ENCODE measurements around the gene CPN1.
"Not testable (repeated sequence)": the region's sequence is repeated elsewhere in the genome, so short reads cannot be mapped to it uniquely, and the experiment has no call there.

The CPN1 gene

GRCh38 chr10:100081075-100082001 lies at the start of gene CPN1:
Gene CPN1, minus strand, starts transcription at chr10:100081869. Its CDS starts 244 bp downstream, at chr10:100081625.
- no peak for DNase-seq

- DNase-seq, result no peak
Observed at GRCh38 chr10:100130831-100131230, 49.2 kb upstream of the CPN1 start.

- DNase-seq, result no peak
Observed at GRCh38 chr10:100129424-100129823, 47.8 kb upstream of the CPN1 start.

- DNase-seq, result peak; percentile 14
Observed at GRCh38 chr10:100128951-100129350, 47.3 kb upstream of the CPN1 start.

GRCh38 chr10:100125335-100125734 lies 43.7 kb upstream of the CPN1 start:
- not testable (repeated sequence) for DNase-seq

DNA sequence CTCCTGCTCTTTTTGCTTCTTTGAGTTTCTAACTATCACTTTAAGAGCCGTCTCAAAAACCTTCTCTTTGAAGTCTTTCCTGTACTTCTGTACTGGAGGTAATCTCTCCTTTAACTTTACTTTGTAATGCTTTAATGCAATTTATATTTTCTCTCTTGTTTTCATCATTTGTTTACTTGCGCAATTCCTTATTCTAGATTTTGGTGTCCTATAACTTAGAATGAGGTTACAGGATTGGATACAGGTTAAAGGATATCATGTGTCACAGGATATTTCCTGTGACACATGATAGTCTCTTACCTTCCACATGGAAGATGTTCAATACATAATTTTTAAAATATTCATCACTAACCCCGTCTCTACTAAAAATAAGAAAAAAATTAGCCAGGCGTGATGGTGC lies 42.4 kb upstream of the CPN1 start:
- DNase-seq, result no peak

- no peak for DNase-seq
Observed at GRCh38 chr10:100122780-100123179, 41.1 kb upstream of the CPN1 start.

- no peak for DNase-seq
Observed at GRCh38 chr10:100120550-100120949, 38.9 kb upstream of the CPN1 start.

DNA sequence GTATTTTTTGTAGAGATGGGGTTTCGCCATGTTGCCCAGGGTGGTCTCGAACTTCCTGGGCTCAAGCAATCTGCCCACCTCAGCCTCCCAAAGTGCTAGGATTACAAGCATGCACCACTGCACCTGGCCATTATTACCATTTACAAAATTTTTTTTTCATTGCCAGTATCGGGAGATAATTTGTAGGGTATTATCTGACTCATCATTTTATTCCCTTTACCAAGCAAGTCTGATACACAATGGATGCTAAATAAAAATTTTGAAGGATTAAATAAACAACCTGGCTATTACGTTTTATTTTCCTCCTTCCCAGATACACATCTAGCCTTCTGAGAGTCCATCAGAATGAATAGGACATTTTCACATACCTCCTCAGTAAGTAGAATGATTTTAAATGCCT lies 38.1 kb upstream of the CPN1 start:
- DNase-seq, result no peak

DNA sequence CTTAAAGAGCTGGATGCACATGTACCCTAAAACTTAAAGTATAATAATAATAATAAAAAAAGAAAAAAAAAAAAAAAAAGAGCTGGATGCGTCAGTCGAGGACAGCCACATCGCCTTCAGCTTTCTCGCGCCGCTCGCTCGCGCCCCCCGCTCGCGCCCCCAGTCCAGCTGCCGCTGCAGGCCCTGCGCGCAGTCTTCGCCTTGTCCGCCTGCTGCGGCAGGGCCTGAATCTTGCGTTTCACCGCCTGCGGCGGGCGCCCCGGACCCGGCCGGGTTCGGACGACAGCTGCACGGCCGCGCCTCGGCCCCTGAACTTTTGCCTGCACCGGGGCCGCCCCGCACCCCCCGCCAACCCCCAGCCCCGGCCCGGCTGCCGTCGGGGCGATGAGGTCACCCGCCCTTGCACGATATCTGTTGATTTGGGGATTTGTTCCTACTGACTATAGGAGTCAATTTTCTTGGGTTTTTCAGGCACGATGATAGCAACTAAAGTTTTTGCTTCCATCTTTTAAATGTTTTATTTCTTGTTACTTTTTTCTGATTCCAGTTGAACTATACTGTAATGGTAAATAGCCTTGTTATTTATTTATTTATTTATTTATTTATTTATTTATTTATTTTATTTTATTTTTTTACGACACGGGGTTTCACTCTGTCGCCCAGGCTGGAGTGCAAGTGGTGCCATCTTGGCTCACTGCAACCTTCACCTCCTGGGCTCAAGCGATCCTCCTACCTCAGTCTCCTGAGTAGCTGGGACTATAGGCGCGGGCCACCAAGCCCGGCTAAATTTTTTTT lies 33.5 kb upstream of the CPN1 start:
- DNase-seq, result no peak

GRCh38 chr10:100114460-100114859 lies 32.8 kb upstream of the CPN1 start:
- no peak for DNase-seq

DNA sequence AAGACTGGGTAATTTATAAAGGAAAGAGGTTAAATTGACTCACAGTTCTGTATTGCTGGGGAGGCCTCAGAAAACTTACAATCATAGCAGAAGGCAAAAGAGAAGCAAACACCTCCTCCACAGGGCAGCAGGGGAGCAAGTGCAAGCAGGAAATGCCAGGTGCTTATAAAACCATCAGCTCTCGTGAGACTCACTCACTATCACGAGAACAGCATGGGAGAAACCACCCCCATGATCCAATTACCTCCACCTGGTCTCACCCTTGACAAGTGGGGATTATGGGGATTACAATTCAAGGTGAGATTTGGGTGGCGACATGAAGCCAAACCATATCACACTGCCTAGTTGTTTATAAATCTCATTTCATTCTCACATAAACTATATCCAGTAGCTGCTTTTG lies 28.0 kb upstream of the CPN1 start:
- DNase-seq, result no peak

DNA sequence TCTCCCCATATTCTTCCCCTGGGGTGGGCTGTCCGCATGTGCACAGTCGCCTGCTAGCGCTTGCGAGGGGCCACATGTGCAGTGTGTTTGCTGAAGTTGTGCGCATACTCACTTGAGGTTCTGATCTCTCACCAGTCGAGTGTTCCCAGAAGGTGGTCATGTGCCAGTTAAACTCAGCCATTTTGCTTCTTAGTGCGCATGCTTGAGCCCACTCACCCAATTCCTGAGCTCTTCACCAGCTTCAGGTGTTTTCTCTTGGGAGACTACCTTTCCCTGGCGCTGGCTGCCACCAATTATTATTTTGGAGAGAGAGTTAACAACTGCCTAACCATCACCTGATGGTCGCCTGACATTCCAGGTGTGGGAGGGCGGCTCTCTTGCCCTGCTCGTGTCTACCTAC lies 25.2 kb upstream of the CPN1 start:
- no peak for DNase-seq

GRCh38 chr10:100104300-100104699 lies 22.6 kb upstream of the CPN1 start:
- DNase-seq, result no peak

- DNase-seq, result no peak
Observed at GRCh38 chr10:100103581-100103980, 21.9 kb upstream of the CPN1 start.

GRCh38 chr10:100101192-100102076 lies 19.8 kb upstream of the CPN1 start:
- DNase-seq, result peak; percentile 64

DNA sequence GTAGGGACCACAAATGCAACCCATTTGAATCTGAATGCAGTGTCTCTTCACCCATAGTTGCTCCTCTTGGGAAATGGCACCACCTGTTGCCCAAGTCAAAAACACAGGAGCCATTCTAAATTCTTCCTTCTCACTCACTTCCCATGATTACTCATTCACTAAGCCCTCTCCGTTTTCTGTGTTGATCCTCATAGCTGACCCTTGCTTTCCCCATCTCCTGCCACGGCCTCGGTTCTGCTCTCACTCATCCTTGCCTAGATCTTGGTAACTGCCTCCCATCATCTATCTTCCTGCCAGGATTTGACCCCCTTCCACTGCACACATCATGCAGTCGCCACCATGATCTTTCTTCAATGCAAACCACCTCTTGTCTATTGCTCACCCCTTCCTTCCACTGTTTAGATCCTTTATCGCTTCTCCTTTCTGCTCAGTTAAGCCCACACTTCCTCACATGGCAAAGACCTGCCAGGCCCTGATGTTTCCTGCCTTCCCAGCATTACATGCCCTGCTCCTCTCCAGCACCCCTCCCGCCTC lies 19.0 kb upstream of the CPN1 start:
- no peak for DNase-seq

- DNase-seq, result no peak
Observed at GRCh38 chr10:100089241-100089640, 7.6 kb upstream of the CPN1 start.

DNA sequence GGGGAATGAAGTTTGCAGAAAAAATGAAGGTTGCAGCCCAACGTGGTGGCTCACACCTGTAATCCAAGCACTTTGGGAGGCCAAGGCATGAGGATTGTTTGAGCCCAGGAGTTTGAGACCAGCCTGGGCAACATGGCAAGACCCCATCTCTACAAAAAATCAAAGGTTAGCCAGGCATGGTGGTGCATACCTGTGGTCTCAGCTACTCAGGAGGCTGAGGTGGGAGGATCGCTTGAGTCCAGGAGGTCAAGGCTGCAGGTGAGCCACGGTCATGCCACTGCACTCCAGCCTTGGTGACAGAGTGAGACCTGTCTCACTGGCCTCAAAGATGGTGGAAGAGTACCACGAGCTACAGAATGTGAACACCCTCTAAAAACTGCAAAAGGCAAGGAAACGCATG lies 5.0 kb upstream of the CPN1 start:
- not testable (repeated sequence) for DNase-seq

DNA sequence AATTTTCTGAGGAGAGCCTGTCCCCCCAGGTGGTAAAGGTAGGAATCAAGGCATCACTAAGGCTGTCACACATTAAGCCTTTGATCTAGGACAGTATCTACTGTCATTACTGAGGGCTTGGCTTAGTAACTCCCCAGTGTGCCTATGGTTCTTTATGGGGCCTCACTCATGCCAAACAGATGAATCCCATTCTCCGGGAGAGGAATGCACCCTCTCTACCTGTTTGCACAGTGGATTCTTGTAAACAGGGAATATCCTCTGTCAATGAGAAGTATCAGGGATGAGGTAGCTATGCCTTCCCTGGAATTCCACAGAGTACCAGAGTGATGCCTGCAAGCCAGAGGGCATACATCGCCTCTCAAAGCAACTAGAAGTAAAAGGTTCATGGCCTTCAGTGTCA lies 3.9 kb upstream of the CPN1 start:
- no peak for DNase-seq

DNA sequence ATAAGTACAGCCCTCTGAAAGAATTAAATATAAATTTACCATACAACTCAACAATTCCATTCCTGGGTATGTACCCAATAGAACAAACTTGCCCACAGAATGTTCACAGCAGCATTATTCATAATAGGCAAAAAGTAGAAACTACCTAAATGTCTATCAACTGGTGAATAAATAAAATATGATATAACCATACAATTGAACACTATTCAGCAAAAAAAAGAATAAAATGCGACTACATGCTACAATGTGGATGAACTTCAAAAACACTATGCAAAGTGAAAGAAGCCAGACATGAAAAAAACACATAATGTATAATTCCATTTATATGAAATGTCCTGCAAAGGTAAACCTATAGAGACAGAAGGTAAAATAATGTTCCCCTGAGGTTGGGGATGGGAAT lies 2.0 kb upstream of the CPN1 start:
- no peak for DNase-seq

GRCh38 chr10:100082276-100082675 lies 607 bp upstream of the CPN1 start:
- DNase-seq, result not testable (repeated sequence)

- DNase-seq, result no peak
Observed at GRCh38 chr10:100076750-100077149, 4.9 kb downstream of the CPN1 start.

All from NCI-H2029 (cell line).